HepG2 (cell line): ENCODE measurements around the gene TRIM62. TPM values are rescaled to one million over a fixed set of nuclear protein-coding genes. Genes with fewer than 3 reads are reported as not detected.

Source experiments
- ARHGAP35 ChIP-seq: sonication (generic); formaldehyde crosslinking; IDR thresholded peaks from 2 replicates; pipeline ENCODE4 v1.9.0; 2022; ENCODE audit warnings: mild to moderate bottlenecking, inconsistent platforms, moderate library complexity, missing genetic modification reagents, borderline replicate concordance
- BRCA1 ChIP-seq: sonication (generic); formaldehyde crosslinking; IDR thresholded peaks from 2 replicates; pipeline ENCODE4 v1.4.0; 2020; ENCODE audit warnings: missing genetic modification reagents
- CCAR2 ChIP-seq: fragments of 200-400 bp; formaldehyde crosslinking; optimal IDR thresholded peaks from 2 replicates; pipeline ENCODE3; 2018; ENCODE audit warnings: low read depth, mild to moderate bottlenecking, low read length, moderate library complexity
- CHD4 ChIP-seq: fragments of 200-600 bp; sonication (generic); IDR thresholded peaks from 2 replicates; pipeline ENCODE4 v1.7.0; 2017; ENCODE audit warnings: mild to moderate bottlenecking, low read length, borderline replicate concordance
- EHMT2 ChIP-seq: fragments of 200-600 bp; sonication (generic); IDR thresholded peaks from 2 replicates; pipeline ENCODE4 v1.7.0; 2017; ENCODE audit warnings: antibody characterized with exemption, low read depth, low read length, borderline replicate concordance
- ETV6 ChIP-seq: sonication (generic); formaldehyde crosslinking; conservative IDR thresholded peaks from 2 replicates; pipeline ENCODE4 v1.4.0; 2020; ENCODE audit warnings: missing genetic modification reagents
- GATA4 ChIP-seq: sonication (generic); IDR thresholded peaks from 2 replicates; pipeline ENCODE4 v1.6.1; 2016; ENCODE audit warnings: antibody characterized with exemption, low read depth, borderline replicate concordance
- HES4 ChIP-seq: sonication (generic); formaldehyde crosslinking; IDR thresholded peaks from 2 replicates; pipeline ENCODE4 v1.9.0; 2021; ENCODE audit warnings: mild to moderate bottlenecking, missing genetic modification reagents, borderline replicate concordance
- MAFF ChIP-seq: IDR thresholded peaks from 2 replicates; pipeline ENCODE4 v1.6.1; 2011; ENCODE audit warnings: low read depth, low read length, improper control_type of control experiment
- MTF2 ChIP-seq: sonication (generic); formaldehyde crosslinking; IDR thresholded peaks from 2 replicates; pipeline ENCODE4 v1.5.0; 2020; ENCODE audit warnings: missing genetic modification reagents, borderline replicate concordance
- NR1H2 ChIP-seq: sonication (generic); formaldehyde crosslinking; IDR thresholded peaks from 2 replicates; pipeline ENCODE4 v1.8.1; 2022; ENCODE audit warnings: low read depth, missing genetic modification reagents, borderline replicate concordance
- SAFB2 ChIP-seq: sonication (generic); formaldehyde crosslinking; IDR thresholded peaks from 2 replicates; pipeline ENCODE4 v1.5.1; 2020; ENCODE audit warnings: missing genetic modification reagents, low read depth, mild to moderate bottlenecking, borderline replicate concordance
- SALL2 ChIP-seq: sonication (generic); formaldehyde crosslinking; IDR thresholded peaks from 2 replicates; pipeline ENCODE4 v1.8.1; 2023; ENCODE audit warnings: mild to moderate bottlenecking, missing genetic modification reagents, inconsistent platforms
- SETDB1 ChIP-seq: sonication (generic); formaldehyde crosslinking; IDR thresholded peaks from 2 replicates; pipeline ENCODE4 v1.5.1; 2020; ENCODE audit warnings: missing genetic modification reagents, mild to moderate bottlenecking, borderline replicate concordance
- TEF ChIP-seq: sonication (generic); formaldehyde crosslinking; IDR thresholded peaks from 2 replicates; pipeline ENCODE4 v1.5.0; 2020; ENCODE audit warnings: missing genetic modification reagents
- ZFP82 ChIP-seq: sonication (generic); formaldehyde crosslinking; IDR thresholded peaks from 2 replicates; pipeline ENCODE4 v1.5.1; 2020; ENCODE audit warnings: mild to moderate bottlenecking, missing genetic modification reagents, borderline replicate concordance
- ZIK1 ChIP-seq: sonication (generic); formaldehyde crosslinking; IDR thresholded peaks from 2 replicates; pipeline ENCODE4 v1.5.0; 2020; ENCODE audit warnings: mild to moderate bottlenecking, low read depth, missing genetic modification reagents, borderline replicate concordance
- ZNF160 ChIP-seq: sonication (generic); formaldehyde crosslinking; IDR thresholded peaks from 2 replicates; pipeline ENCODE4 v1.8.0; 2022; ENCODE audit warnings: mild to moderate bottlenecking, inconsistent platforms, missing genetic modification reagents
- ZNF234 ChIP-seq: sonication (generic); formaldehyde crosslinking; conservative IDR thresholded peaks from 2 replicates; pipeline ENCODE4 v1.5.1; 2020; ENCODE audit warnings: mild to moderate bottlenecking, missing genetic modification reagents
- ZNF274 ChIP-seq: sonication (generic); formaldehyde crosslinking; IDR thresholded peaks from 2 replicates; pipeline ENCODE4 v1.5.1; 2020; ENCODE audit warnings: mild to moderate bottlenecking, missing genetic modification reagents
- ZNF331 ChIP-seq: sonication (generic); formaldehyde crosslinking; IDR thresholded peaks from 2 replicates; pipeline ENCODE4 v1.4.0; 2020; ENCODE audit warnings: missing genetic modification reagents
- ZNF484 ChIP-seq: sonication (generic); formaldehyde crosslinking; IDR thresholded peaks from 2 replicates; pipeline ENCODE4 v1.5.1; 2020; ENCODE audit warnings: mild to moderate bottlenecking, low read depth, missing genetic modification reagents, borderline replicate concordance
- ZNF543 ChIP-seq: sonication (generic); formaldehyde crosslinking; IDR thresholded peaks from 2 replicates; pipeline ENCODE4 v1.4.0; 2020; ENCODE audit warnings: mild to moderate bottlenecking, missing genetic modification reagents
- ZNF563 ChIP-seq: sonication (generic); formaldehyde crosslinking; IDR thresholded peaks from 2 replicates; pipeline ENCODE4 v1.8.0; 2022; ENCODE audit warnings: mild to moderate bottlenecking, moderate library complexity, missing genetic modification reagents
- ZNF704 ChIP-seq: sonication (generic); formaldehyde crosslinking; IDR thresholded peaks from 2 replicates; pipeline ENCODE4 v1.8.1; 2023; ENCODE audit warnings: mild to moderate bottlenecking, inconsistent platforms, moderate library complexity, missing genetic modification reagents, borderline replicate concordance
- ZNF776 ChIP-seq: sonication (generic); formaldehyde crosslinking; IDR thresholded peaks from 2 replicates; pipeline ENCODE4 v1.4.0; 2020; ENCODE audit warnings: mild to moderate bottlenecking, missing genetic modification reagents
- polyA plus RNA-seq, 8 experiments: library from polyadenylated mRNA; depleted of rRNA in 3 of 8; stranded (reverse) in 7 of 8; unstranded in 1 of 8; fragments of >200 nt; fragmentation: Illumina TruSeq in 4 of 8; extraction: Trizol in 4 of 8; gene quantifications; 2 replicates each; pipeline versions ENCODE4 v1.2.1 to v1.2.3, GENCODE V29; 2011 to 2016; ENCODE audit warnings: low read depth in 4 of 8, missing spikeins in 1 of 8, mixed read lengths in 1 of 8; ENCODE audit not compliant: insufficient read depth in 1 of 8
- total RNA-seq, 5 experiments: library from RNA; depleted of rRNA; stranded (reverse); fragments of >200 nt; fragmentation: Illumina TruSeq; extraction: Trizol; gene quantifications; 2 replicates each; pipeline ENCODE4 v1.2.3, GENCODE V29; 2016; ENCODE audit warnings: low read depth in 1 of 5
- TF ChIP-seq, protein P1 (sequence below): IDR thresholded peaks from 2 replicates; pipeline ENCODE4 v1.6.1; 2016

Gene TRIM62
- total and polyA plus RNA-seq, 2 of the 13 experiments (the other 11 are each of a cell fraction or from before 2014, with no cell fraction given), result 0.53 to 0.57 TPM

GRCh38 chr1:33180911-33181890, 642 bp downstream of the TRIM62 start (continued):
- TF ChIP-seq ZNF543 (CRISPR knock-in tag) (0 out of 2 replicates have a peak, but pooled peaks have one; percentile 24), ZFP82 (CRISPR knock-in tag) (no peak), SALL2 (CRISPR knock-in tag) (0 out of 2 replicates have a peak, but pooled peaks have one; percentile 56), ZNF331 (no peak), SAFB2 (no peak), ZNF484 (no peak), ZNF160 (CRISPR knock-in tag) (no peak), EHMT2 (no peak), ZNF234 (CRISPR knock-in tag) (no peak), ZNF704 (CRISPR knock-in tag) (no peak), MTF2 (CRISPR knock-in tag) (no peak), ZIK1 (CRISPR knock-in tag) (peak; percentile 66; the same call in 1 of the 2 replicates), CHD4 (no peak), HES4 (CRISPR knock-in tag) (peak; percentile 30; the same call in 1 of the 2 replicates), TEF (CRISPR knock-in tag) (no peak), ZNF563 (peak; percentile 45; the same call in 1 of the 2 replicates), CCAR2 (no peak), GATA4 (no peak), MAFF (no peak), ZNF776 (CRISPR knock-in tag) (no peak; the same call in 1 of the 2 replicates), BRCA1 (CRISPR knock-in tag) (no peak), NR1H2 (CRISPR knock-in tag) (no peak), ARHGAP35 (CRISPR knock-in tag) (0 out of 2 replicates have a peak, but pooled peaks have one; percentile 61), SETDB1 (CRISPR knock-in tag) (no peak), ZNF274 (CRISPR knock-in tag) (no peak; the same call in 1 of the 2 replicates), ETV6 (CRISPR knock-in tag) (no peak)
- TF ChIP-seq, protein P1, sequence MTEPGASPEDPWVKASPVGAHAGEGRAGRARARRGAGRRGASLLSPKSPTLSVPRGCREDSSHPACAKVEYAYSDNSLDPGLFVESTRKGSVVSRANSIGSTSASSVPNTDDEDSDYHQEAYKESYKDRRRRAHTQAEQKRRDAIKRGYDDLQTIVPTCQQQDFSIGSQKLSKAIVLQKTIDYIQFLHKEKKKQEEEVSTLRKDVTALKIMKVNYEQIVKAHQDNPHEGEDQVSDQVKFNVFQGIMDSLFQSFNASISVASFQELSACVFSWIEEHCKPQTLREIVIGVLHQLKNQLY (CRISPR knock-in tag), result no peak
